ENCODE data around the gene GLRA1.

GLRA1 gene

GRCh38 chr5:151819830-151820229 is 104.8 kb downstream of the GLRA1 start:
- DNase-seq (ENCODE audit: extremely low read depth, low read depth) = no peak
- H3K4me3 ChIP-seq (replicated peaks; ENCODE audit: low read depth, low read length) = no peak overlapping the region
- no peak for TF ChIP-seq CTCF (IDR thresholded peaks at IDR 0.05; ENCODE audit: low read depth, low read length, missing control alignments)

- DNase-seq (ENCODE audit: extremely low read depth, low read depth) = no peak
- no peak overlapping the region for H3K4me3 ChIP-seq (replicated peaks; ENCODE audit: low read depth, low read length)
- no peak for TF ChIP-seq CTCF (IDR thresholded peaks at IDR 0.05; ENCODE audit: low read depth, low read length, missing control alignments)
These were observed 109.6 kb downstream of the GLRA1 start for GRCh38 chr5:151815051-151815450.

GRCh38 chr5:151812757-151813309 is 111.8 kb downstream of the GLRA1 start:
- no peak overlapping the region for H3K4me3 ChIP-seq (replicated peaks; ENCODE audit: low read depth, low read length)
- no peak for DNase-seq (ENCODE audit: extremely low read depth, low read depth)
- no peak for TF ChIP-seq CTCF (IDR thresholded peaks at IDR 0.05; ENCODE audit: low read depth, low read length, missing control alignments)

- no peak for DNase-seq (ENCODE audit: extremely low read depth, low read depth)
- no peak overlapping the region for H3K4me3 ChIP-seq (replicated peaks; ENCODE audit: low read depth, low read length)
- no peak for TF ChIP-seq CTCF (IDR thresholded peaks at IDR 0.05; ENCODE audit: low read depth, low read length, missing control alignments)
These were observed 112.9 kb downstream of the GLRA1 start for GRCh38 chr5:151811593-151812321.

- no peak for DNase-seq (ENCODE audit: extremely low read depth, low read depth)
- no peak overlapping the region for H3K4me3 ChIP-seq (replicated peaks; ENCODE audit: low read depth, low read length)
- TF ChIP-seq CTCF (IDR thresholded peaks at IDR 0.05; ENCODE audit: low read depth, low read length, missing control alignments) = no peak
These were observed 113.8 kb downstream of the GLRA1 start for GRCh38 chr5:151810897-151811296.

GRCh38 chr5:151810449-151810848 is 114.2 kb downstream of the GLRA1 start:
- H3K4me3 ChIP-seq (replicated peaks; ENCODE audit: low read depth, low read length) = no peak overlapping the region
- no peak for DNase-seq (ENCODE audit: extremely low read depth, low read depth)
- TF ChIP-seq CTCF (IDR thresholded peaks at IDR 0.05; ENCODE audit: low read depth, low read length, missing control alignments) = no peak

Data from HFF-Myc (cell line).